Activated CD4-positive, alpha-beta T cell treated with anti-CD3 and anti-CD28 coated beads, Interleukin-2, amount 10 ng/mL, durations not matched to agents 7 days and 5 days (primary cell): ENCODE results near the gene RGL4. TPM values are rescaled to one million over a fixed set of nuclear protein-coding genes. Genes with fewer than 3 reads are reported as not detected.

Experiments used
- CTCF ChIA-PET: fragments of 350-600 bp; sonication (Branson Sonifier 250); formaldehyde crosslinking; loops from one replicate; lab custom pipeline; 2021; ENCODE audit warnings: antibody characterized with exemption; lab: Charles Lee
- POLR2A ChIA-PET: fragments of 350-600 bp; sonication (Branson Sonifier 250); formaldehyde crosslinking; loops from one replicate; lab custom pipeline; 2021; ENCODE audit warnings: antibody characterized with exemption; lab: Charles Lee
- DNase-seq: peaks from one replicate; pipeline ENCODE4 v3.0.0-alpha.2; 2020
- H3K27ac Mint-ChIP-seq: one replicate; pipeline ENCODE4 v1.8.0; 2021; ENCODE audit warnings: mild to moderate bottlenecking, moderate library complexity, mixed read lengths
- H3K27me3 Mint-ChIP-seq: one replicate; pipeline ENCODE4 v1.8.0; 2021; ENCODE audit warnings: mixed read lengths
- H3K36me3 Mint-ChIP-seq: one replicate; pipeline ENCODE4 v1.8.0; 2021; ENCODE audit warnings: low read depth, mixed read lengths
- H3K4me1 Mint-ChIP-seq: one replicate; pipeline ENCODE4 v1.8.0; 2021; ENCODE audit warnings: mixed read lengths
- H3K4me3 Mint-ChIP-seq: one replicate; pipeline ENCODE4 v1.8.0; 2021; ENCODE audit warnings: mild to moderate bottlenecking, moderate library complexity, mixed read lengths
- H3K9me3 Mint-ChIP-seq: one replicate; pipeline ENCODE4 v1.8.0; 2021; ENCODE audit warnings: mixed read lengths
- total RNA-seq, 2 experiments: library from RNA; stranded (reverse); gene quantifications; one replicate each; pipeline ENCODE4 v1.2.3, GENCODE V29; 2021

The RGL4 gene
- total RNA-seq, 2 experiments from 2014 or later: 29.1 to 30.1 TPM

- peak overlapping the region; percentile 91 for H3K4me3 Mint-ChIP-seq
- H3K27ac Mint-ChIP-seq: peak overlapping the region; percentile 100
- DNase-seq: no peak
- CTCF ChIA-PET: interaction anchor here (0.6 to 1.5 kb wide), 6 partner anchors 9 to 175 kb away, joined by 3 to 8 read pairs (median 4); no protein-coding TSS in a partner anchor
- H3K4me1 Mint-ChIP-seq: peaks cover 51% of the 10 kb centered on the region
- POLR2A ChIA-PET: interaction anchor here (1.2 kb wide), 1 partner anchor 22 kb away, joined by 3 read pairs; no protein-coding TSS in a partner anchor
- peaks cover 68% of the 10 kb centered on the region for H3K36me3 Mint-ChIP-seq
- no peaks in the 10 kb centered on the region for H3K27me3 Mint-ChIP-seq
- peaks cover 6% of the 10 kb centered on the region for H3K9me3 Mint-ChIP-seq
Measured at GRCh38 chr22:23695571-23696325, 4.9 kb downstream of the RGL4 start.

DNA sequence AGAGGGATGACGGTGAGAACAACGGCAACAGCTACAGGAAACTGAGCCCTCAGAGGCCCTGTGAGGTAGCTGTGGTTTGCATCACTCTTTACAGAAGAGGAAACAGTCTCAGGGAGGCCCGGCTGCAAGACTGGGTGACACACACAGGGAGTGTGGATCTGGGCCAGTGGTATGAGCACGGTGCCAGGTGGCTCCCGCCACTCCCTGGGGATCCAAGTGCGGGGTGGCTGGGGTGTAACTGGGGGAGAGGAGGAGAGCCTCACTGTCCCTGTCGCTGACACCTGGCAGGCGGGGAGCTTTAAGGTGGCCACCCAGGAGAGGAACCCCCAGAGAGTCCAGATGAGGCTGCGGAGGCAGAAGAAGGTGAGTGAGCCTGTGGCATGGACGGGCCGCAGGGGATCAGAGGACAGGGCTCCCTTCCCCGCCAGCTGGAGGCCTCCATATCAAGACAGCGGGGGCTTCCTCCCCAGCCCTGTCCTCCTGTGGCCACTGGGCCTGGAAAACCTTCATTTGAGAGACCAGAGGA is 5.6 kb downstream of the RGL4 start:
- peaks cover 55% of the 10 kb centered on the region for H3K4me1 Mint-ChIP-seq
- peak overlapping the region; percentile 91 for H3K4me3 Mint-ChIP-seq
- peak; percentile 90 for DNase-seq
- H3K27me3 Mint-ChIP-seq: no peaks in the 10 kb centered on the region
- ChIA-PET CTCF (interaction anchor here (0.6 to 1.5 kb wide), 5 partner anchors 10 to 175 kb away, joined by 3 to 8 read pairs (median 4); no protein-coding TSS in a partner anchor), POLR2A (interaction anchor here (1.2 kb wide), 1 partner anchor 21 kb away, joined by 3 read pairs; no protein-coding TSS in a partner anchor)
- peaks cover 73% of the 10 kb centered on the region for H3K36me3 Mint-ChIP-seq
- H3K27ac Mint-ChIP-seq: peak overlapping the region; percentile 100
- H3K9me3 Mint-ChIP-seq: peaks cover 6% of the 10 kb centered on the region

DNA sequence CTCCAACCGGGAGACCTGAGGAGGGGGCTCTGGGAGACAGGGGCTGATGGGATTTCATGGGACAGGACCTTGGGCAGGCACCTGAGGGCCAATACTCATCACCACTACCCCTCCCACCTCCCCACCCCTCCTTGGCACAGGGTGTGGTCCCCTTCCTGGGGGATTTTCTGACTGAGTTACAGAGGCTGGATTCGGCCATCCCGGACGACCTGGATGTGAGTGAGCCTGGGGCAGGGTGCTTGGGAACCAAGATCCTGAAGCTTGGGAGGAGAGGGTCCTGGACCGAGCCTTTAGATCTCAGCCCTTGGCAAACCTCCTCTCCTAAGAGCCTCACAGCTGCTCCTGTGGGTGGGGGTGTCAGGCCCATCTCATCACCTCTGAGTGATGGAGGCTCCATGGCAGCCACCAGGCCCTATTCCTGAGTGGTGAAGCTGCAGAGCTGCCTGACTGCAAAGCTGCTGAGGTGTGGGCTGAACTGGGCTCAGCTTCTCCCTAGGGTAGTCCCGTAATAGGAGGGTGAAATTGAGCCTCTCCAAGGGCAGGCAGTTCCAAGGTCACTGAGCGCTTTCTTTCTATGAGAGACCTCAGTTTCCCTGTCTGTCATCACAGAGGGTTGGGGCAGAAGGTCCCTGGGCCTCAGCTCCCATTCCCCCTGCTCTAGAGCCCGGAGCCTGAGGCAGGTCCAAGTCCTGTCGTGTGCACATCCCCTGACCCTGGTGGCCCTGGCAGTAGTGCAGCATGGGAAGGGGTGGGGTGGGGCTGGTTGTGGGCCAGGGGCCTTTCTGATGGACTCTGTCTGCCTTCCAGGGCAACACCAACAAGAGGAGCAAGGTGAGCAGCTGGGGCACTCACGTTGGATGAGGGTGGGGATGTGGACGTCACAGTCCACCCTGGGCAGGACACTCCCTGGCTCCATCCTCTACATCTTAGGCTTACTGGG is 6.5 kb downstream of the RGL4 start:
- Mint-ChIP-seq H3K36me3 (peaks cover 81% of the 10 kb centered on the region), H3K4me3 (peak overlapping the region; percentile 91), H3K27ac (peak overlapping the region; percentile 100), H3K9me3 (peaks cover 6% of the 10 kb centered on the region), H3K27me3 (no peaks in the 10 kb centered on the region), H3K4me1 (peaks cover 64% of the 10 kb centered on the region)
- no peak for DNase-seq
- ChIA-PET CTCF (interaction anchor here (1.1 to 1.5 kb wide), 3 partner anchors 15 to 152 kb away, joined by 3 to 8 read pairs (median 4); no protein-coding TSS in a partner anchor), POLR2A (no interaction called here)

DNA sequence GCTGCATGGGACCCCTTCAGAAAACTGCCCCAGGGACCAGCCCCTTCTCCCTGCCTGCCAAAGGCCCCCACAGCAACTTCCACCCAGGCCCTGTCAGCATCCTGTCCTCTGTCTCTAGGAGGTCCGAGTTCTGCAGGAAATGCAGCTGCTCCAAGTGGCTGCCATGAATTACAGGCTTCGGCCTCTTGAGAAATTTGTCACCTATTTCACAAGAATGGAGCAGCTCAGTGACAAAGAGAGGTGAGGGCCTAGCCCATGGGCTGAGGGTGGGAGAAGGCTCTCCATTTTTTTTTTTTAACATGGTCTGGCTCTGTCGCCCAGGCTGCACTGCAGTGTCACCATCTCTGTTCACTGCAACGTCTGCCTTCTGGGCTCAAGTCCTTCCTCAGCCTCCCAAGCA is 7.3 kb downstream of the RGL4 start:
- ChIA-PET POLR2A (no interaction called here), CTCF (interaction anchor here (0.6 kb wide), 1 partner anchor 132 kb away, joined by 3 read pairs; no protein-coding TSS in a partner anchor)
- Mint-ChIP-seq H3K27me3 (no peaks in the 10 kb centered on the region), H3K4me3 (peak overlapping the region; percentile 91), H3K27ac (peak overlapping the region; percentile 100), H3K36me3 (peaks cover 82% of the 10 kb centered on the region), H3K9me3 (peaks cover 6% of the 10 kb centered on the region), H3K4me1 (peaks cover 71% of the 10 kb centered on the region)
- DNase-seq: no peak

DNA sequence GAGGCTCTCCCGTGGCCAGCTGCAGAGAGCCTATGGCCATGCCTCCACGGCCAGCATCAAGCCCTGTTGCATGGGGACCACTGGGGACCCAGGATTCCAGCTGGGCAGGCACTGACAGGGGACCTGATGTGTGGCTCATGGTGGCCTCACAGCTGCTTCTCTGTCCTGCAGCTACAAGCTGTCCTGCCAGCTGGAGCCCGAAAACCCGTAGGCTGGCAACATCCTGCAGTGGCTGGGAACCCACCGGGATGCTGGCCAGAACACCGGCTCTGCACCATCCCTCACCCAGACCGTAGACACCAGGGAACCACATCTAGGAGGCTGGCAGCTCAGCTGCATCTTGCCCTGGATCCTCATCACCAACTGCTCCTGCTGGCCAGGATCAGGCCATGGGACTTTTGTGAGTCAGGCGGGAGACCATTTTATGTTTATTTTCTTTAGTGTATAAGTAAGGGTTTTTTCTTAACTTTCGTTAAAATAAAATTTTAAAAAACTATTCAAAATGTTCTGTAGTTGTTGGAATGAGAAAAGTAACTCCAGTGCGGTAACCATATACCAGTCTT is 7.9 kb downstream of the RGL4 start:
- Mint-ChIP-seq H3K4me3 (no peak overlapping the region), H3K4me1 (peaks cover 76% of the 10 kb centered on the region), H3K27ac (peak overlapping the region; percentile 69), H3K36me3 (peaks cover 86% of the 10 kb centered on the region), H3K9me3 (peaks cover 6% of the 10 kb centered on the region), H3K27me3 (no peaks in the 10 kb centered on the region)
- DNase-seq: no peak
- CTCF ChIA-PET: interaction anchor here (0.6 to 1.5 kb wide), 4 partner anchors 13 to 132 kb away, joined by 3 read pairs; no protein-coding TSS in a partner anchor
- POLR2A ChIA-PET: interaction anchor here (0.6 kb wide), 1 partner anchor 17 kb away, joined by 9 read pairs; no protein-coding TSS in a partner anchor

GRCh38 chr22:23700706-23701105 is 9.9 kb downstream of the RGL4 start:
- no peak overlapping the region for H3K4me3 Mint-ChIP-seq
- peaks cover 85% of the 10 kb centered on the region for H3K4me1 Mint-ChIP-seq
- ChIA-PET POLR2A (no interaction called here), CTCF (no interaction called here)
- peaks cover 87% of the 10 kb centered on the region for H3K36me3 Mint-ChIP-seq
- H3K9me3 Mint-ChIP-seq: peaks cover 6% of the 10 kb centered on the region
- no peak overlapping the region for H3K27ac Mint-ChIP-seq
- no peak for DNase-seq
- H3K27me3 Mint-ChIP-seq: no peaks in the 10 kb centered on the region

GRCh38 chr22:23704062-23704461 is 13.2 kb downstream of the RGL4 start:
- Mint-ChIP-seq H3K4me1 (peaks cover 84% of the 10 kb centered on the region), H3K27me3 (no peaks in the 10 kb centered on the region), H3K27ac (no peak overlapping the region), H3K4me3 (no peak overlapping the region), H3K9me3 (peaks cover 6% of the 10 kb centered on the region), H3K36me3 (peaks cover 95% of the 10 kb centered on the region)
- ChIA-PET CTCF (interaction anchor here (1.7 kb wide), 1 partner anchor 9 kb away, joined by 5 read pairs; no protein-coding TSS in a partner anchor), POLR2A (no interaction called here)
- no peak for DNase-seq

DNA sequence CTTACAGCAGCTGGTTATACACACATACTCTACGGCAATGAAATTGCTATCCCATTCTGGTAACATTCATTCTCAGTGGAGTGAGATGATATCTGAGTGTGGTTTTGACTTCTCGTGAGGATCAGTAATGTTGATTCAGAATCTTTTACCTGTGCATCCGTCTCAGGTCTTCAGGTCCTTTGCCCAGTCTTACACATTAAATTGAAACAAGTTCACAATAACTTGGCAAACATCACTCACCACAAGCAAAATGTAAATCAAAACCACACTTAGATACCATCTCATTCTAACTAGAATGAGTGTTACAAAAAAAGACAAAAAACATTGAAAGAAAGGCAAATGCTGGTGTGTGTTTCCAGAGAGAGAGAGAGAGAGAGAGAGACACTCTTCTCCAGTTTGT is 14.0 kb downstream of the RGL4 start:
- H3K4me1 Mint-ChIP-seq: peaks cover 87% of the 10 kb centered on the region
- H3K9me3 Mint-ChIP-seq: peaks cover 4% of the 10 kb centered on the region
- peak overlapping the region; percentile 83 for H3K27ac Mint-ChIP-seq
- peaks cover 95% of the 10 kb centered on the region for H3K36me3 Mint-ChIP-seq
- no peak for DNase-seq
- ChIA-PET CTCF (interaction anchor here (1.7 kb wide), 1 partner anchor 8 kb away, joined by 5 read pairs; no protein-coding TSS in a partner anchor), POLR2A (no interaction called here)
- H3K27me3 Mint-ChIP-seq: no peaks in the 10 kb centered on the region
- H3K4me3 Mint-ChIP-seq: peak overlapping the region; percentile 8

- H3K9me3 Mint-ChIP-seq: no peaks in the 10 kb centered on the region
- ChIA-PET POLR2A (no interaction called here), CTCF (no interaction called here)
- H3K4me3 Mint-ChIP-seq: no peak overlapping the region
- peaks cover 89% of the 10 kb centered on the region for H3K4me1 Mint-ChIP-seq
- DNase-seq: peak; percentile 21
- peaks cover 95% of the 10 kb centered on the region for H3K36me3 Mint-ChIP-seq
- H3K27me3 Mint-ChIP-seq: no peaks in the 10 kb centered on the region
- peak overlapping the region; percentile 83 for H3K27ac Mint-ChIP-seq
Measured at GRCh38 chr22:23705358-23705757, 14.5 kb downstream of the RGL4 start.

DNA sequence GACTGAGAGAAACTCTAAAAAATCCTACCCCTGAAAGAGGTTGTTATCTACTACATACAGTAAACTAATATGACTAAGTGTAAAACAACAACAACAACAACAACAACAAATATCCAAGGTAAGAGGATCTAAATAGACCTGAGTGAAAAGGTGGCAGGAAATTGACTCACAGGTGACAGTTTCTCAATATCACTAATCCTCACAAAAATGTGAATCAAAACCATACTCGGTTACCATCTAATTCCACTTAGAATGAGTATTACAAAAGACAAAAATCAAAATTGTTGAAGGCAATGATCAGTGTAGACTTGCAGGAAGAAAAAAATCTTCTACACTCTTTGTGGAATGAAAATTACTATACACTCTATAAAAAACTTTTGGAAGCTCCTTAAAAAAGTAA is 17.5 kb downstream of the RGL4 start:
- POLR2A ChIA-PET: no interaction called here
- H3K27me3 Mint-ChIP-seq: no peaks in the 10 kb centered on the region
- H3K4me1 Mint-ChIP-seq: peaks cover 75% of the 10 kb centered on the region
- DNase-seq: no peak
- peaks cover 85% of the 10 kb centered on the region for H3K36me3 Mint-ChIP-seq
- CTCF ChIA-PET: no interaction called here
- H3K4me3 Mint-ChIP-seq: no peak overlapping the region
- no peaks in the 10 kb centered on the region for H3K9me3 Mint-ChIP-seq
- H3K27ac Mint-ChIP-seq: no peak overlapping the region

DNA sequence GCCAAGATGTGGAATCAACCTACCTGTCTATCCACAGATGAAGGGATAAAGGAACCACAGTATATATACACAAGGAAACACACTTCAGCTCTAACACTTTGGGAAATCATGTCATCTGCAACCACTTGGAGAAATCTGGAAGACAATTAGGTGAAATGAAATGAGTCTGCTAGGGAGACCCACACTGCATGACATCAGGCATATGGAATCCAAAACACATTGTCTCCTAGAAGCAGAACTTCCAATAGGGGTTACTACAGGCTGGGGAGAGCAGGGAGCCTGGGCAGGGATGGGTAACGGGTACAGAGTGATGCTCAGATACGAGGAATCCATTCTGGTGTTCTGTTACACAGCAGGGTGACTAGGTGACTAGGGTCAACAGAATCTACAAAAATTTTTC is 18.3 kb downstream of the RGL4 start:
- POLR2A ChIA-PET: no interaction called here
- H3K9me3 Mint-ChIP-seq: no peaks in the 10 kb centered on the region
- peaks cover 72% of the 10 kb centered on the region for H3K4me1 Mint-ChIP-seq
- CTCF ChIA-PET: no interaction called here
- H3K27me3 Mint-ChIP-seq: no peaks in the 10 kb centered on the region
- H3K27ac Mint-ChIP-seq: no peak overlapping the region
- no peak overlapping the region for H3K4me3 Mint-ChIP-seq
- peaks cover 82% of the 10 kb centered on the region for H3K36me3 Mint-ChIP-seq
- no peak for DNase-seq

- H3K27me3 Mint-ChIP-seq: no peaks in the 10 kb centered on the region
- no peak for DNase-seq
- POLR2A ChIA-PET: no interaction called here
- H3K4me1 Mint-ChIP-seq: peaks cover 56% of the 10 kb centered on the region
- H3K36me3 Mint-ChIP-seq: peaks cover 56% of the 10 kb centered on the region
- CTCF ChIA-PET: interaction anchor here (1.7 to 1.9 kb wide), 2 partner anchors 8 to 15 kb away, joined by 4 to 5 read pairs; no protein-coding TSS in a partner anchor
- no peak overlapping the region for H3K27ac Mint-ChIP-seq
- no peaks in the 10 kb centered on the region for H3K9me3 Mint-ChIP-seq
- no peak overlapping the region for H3K4me3 Mint-ChIP-seq
Measured at GRCh38 chr22:23712256-23712655, 21.4 kb downstream of the RGL4 start.
